H1 (cell line): ENCODE results near the gene RHBDF2. TPM values are rescaled to one million over a fixed set of nuclear protein-coding genes. Genes with fewer than 3 reads are reported as not detected.
A peak's percentile ranks its signal among the peaks of the same experiment; 100 is the strongest.

ENCODE experiments used
- CTCF ChIA-PET: fragments of 300-600 bp; sonication (Branson Sonifier 250); formaldehyde crosslinking; loops from one replicate; lab custom pipeline; 2021; ENCODE audit not compliant: partially characterized antibody; lab: Charles Lee
- POLR2A ChIA-PET: fragments of 300-600 bp; sonication (Branson Sonifier 250); formaldehyde crosslinking; loops from one replicate; lab custom pipeline; 2021; ENCODE audit warnings: inconsistent platforms; ENCODE audit not compliant: partially characterized antibody; lab: Charles Lee
- DNase-seq, 2 experiments: peaks; one replicate each; pipeline versions ENCODE4 v3.0.0 to v3.0.0-alpha.2; 2010 to 2022; ENCODE audit warnings: low spot score in 2 of 2, low read depth in 1 of 2, mixed read lengths in 1 of 2
- FAIRE-seq: peaks from 2 replicates; lab custom pipeline; 2011; peaks lifted over from hg19 to GRCh38; lab: Jason Lieb, UNC
- H2AFZ ChIP-seq: 2 replicates; pipeline ENCODE4 v1.8.1; 2012; ENCODE audit warnings: low read length, inconsistent platforms
- H2AK5ac ChIP-seq: 2 replicates; pipeline ENCODE4 v1.6.1; 2013; ENCODE audit warnings: low read depth, low read length
- H2BK120ac ChIP-seq: replicated peaks from 2 replicates; pipeline ENCODE3; 2013; ENCODE audit warnings: low read depth, low read length, inconsistent platforms
- H2BK12ac ChIP-seq: 2 replicates; pipeline ENCODE4 v1.6.1; 2013; ENCODE audit warnings: low read depth, low read length
- H2BK15ac ChIP-seq: 2 replicates; pipeline ENCODE4 v1.6.1; 2013; ENCODE audit warnings: low read length
- H2BK20ac ChIP-seq: 2 replicates; pipeline ENCODE4 v1.6.1; 2013; ENCODE audit warnings: low read length
- H2BK5ac ChIP-seq: 2 replicates; pipeline ENCODE4 v1.6.1; 2013; ENCODE audit warnings: low read depth, low read length
- H3K14ac ChIP-seq: 2 replicates; pipeline ENCODE4 v1.6.1; 2013; ENCODE audit warnings: inconsistent platforms; ENCODE audit not compliant: insufficient read length
- H3K18ac ChIP-seq: 2 replicates; pipeline ENCODE4 v1.6.1; 2013; ENCODE audit warnings: low read length; ENCODE audit errors: extremely low read depth
- H3K23ac ChIP-seq: 2 replicates; pipeline ENCODE4 v1.6.1; 2013; ENCODE audit warnings: inconsistent platforms; ENCODE audit not compliant: insufficient read length
- H3K23me2 ChIP-seq: 2 replicates; pipeline ENCODE4 v1.6.1; 2013; ENCODE audit warnings: low read depth, low read length
- H3K27ac ChIP-seq: 2 replicates; pipeline ENCODE4 v1.6.1; 2011; ENCODE audit warnings: low read depth, low read length, inconsistent platforms
- H3K27me3 ChIP-seq, 4 experiments: replicated peaks in 1 of 4; 1 replicate in 1 of 4; 2 replicates in 3 of 4; pipeline versions ENCODE4 v1.6.1 to v1.8.1; 2011 to 2013; ENCODE audit warnings: low read length in 3 of 4, mild to moderate bottlenecking in 3 of 4, inconsistent platforms in 2 of 4, mixed read lengths in 2 of 4, moderate library complexity in 1 of 4; ENCODE audit not compliant: control insufficient read depth in 3 of 4, insufficient read depth in 3 of 4; ENCODE audit errors: extremely low read depth in 1 of 4
- H3K36me3 ChIP-seq, 4 experiments: 2 replicates each; pipeline versions ENCODE4 v1.6.1 to v1.8.1; 2011 to 2013; ENCODE audit warnings: mild to moderate bottlenecking in 4 of 4, low read length in 3 of 4, moderate library complexity in 2 of 4, control low read depth in 1 of 4, inconsistent platforms in 1 of 4; ENCODE audit not compliant: insufficient read depth in 4 of 4, control insufficient read depth in 2 of 4
- H3K4ac ChIP-seq: replicated peaks from 2 replicates; pipeline ENCODE3; 2013; ENCODE audit warnings: low read length, low read depth, mixed read lengths, inconsistent platforms; ENCODE audit not compliant: insufficient read length
- H3K4me1 ChIP-seq, 4 experiments: replicated peaks in 1 of 4; 1 replicate in 1 of 4; 2 replicates in 3 of 4; pipeline versions ENCODE4 v1.6.1 to v1.8.1; 2011 to 2013; ENCODE audit warnings: low read length in 3 of 4, inconsistent platforms in 2 of 4, mixed read lengths in 1 of 4; ENCODE audit not compliant: insufficient read depth in 4 of 4, control insufficient read depth in 3 of 4
- H3K4me2 ChIP-seq, 2 experiments: 2 replicates each; pipeline versions ENCODE4 v1.6.1 to v1.8.1; 2011 to 2013; ENCODE audit warnings: low read depth in 2 of 2, low read length in 2 of 2, control low read depth in 1 of 2, inconsistent platforms in 1 of 2, mild to moderate bottlenecking in 1 of 2; ENCODE audit not compliant: insufficient read depth in 1 of 2
- H3K4me3 ChIP-seq, 4 experiments: fragments of 200-600, 300-600 bp in 1 of 4; sonication (generic), shearing (Covaris generic), sonication (Bioruptor Twin) in 1 of 4; 2 replicates each; pipeline versions ENCODE4 v1.5.1 to v1.8.1; 2011 to 2016; ENCODE audit warnings: low read length in 4 of 4, low read depth in 3 of 4, control low read depth in 2 of 4, inconsistent platforms in 2 of 4, mild to moderate bottlenecking in 2 of 4, mixed read lengths in 1 of 4, moderate library complexity in 1 of 4; ENCODE audit not compliant: insufficient read depth in 2 of 4; ENCODE audit errors: extremely low read depth in 1 of 4
- H3K56ac ChIP-seq: replicated peaks from 2 replicates; pipeline ENCODE3; 2013; ENCODE audit warnings: low read depth, mild to moderate bottlenecking, mixed read lengths, low read length, inconsistent platforms; ENCODE audit not compliant: insufficient read length
- H3K79me1 ChIP-seq: 2 replicates; pipeline ENCODE4 v1.6.1; 2013; ENCODE audit warnings: low read depth, low read length, control low read depth
- H3K79me2 ChIP-seq, 2 experiments: 2 replicates each; pipeline versions ENCODE4 v1.6.1 to v1.8.1; 2012 to 2013; ENCODE audit warnings: low read length in 2 of 2, mild to moderate bottlenecking in 2 of 2, inconsistent platforms in 1 of 2; ENCODE audit not compliant: insufficient read depth in 2 of 2, control insufficient read depth in 1 of 2
- H3K9ac ChIP-seq, 4 experiments: replicated peaks in 1 of 4; 1 replicate in 1 of 4; 2 replicates in 3 of 4; pipeline versions ENCODE4 v1.6.1 to v1.8.1; 2011 to 2013; ENCODE audit warnings: low read depth in 3 of 4, low read length in 3 of 4, control low read depth in 2 of 4, mild to moderate bottlenecking in 2 of 4, moderate library complexity in 2 of 4, inconsistent platforms in 1 of 4; ENCODE audit errors: extremely low read depth in 1 of 4
- H3K9me3 ChIP-seq, 2 experiments: 2 replicates each; pipeline versions ENCODE4 v1.6.1 to v1.8.1; 2012 to 2013; ENCODE audit warnings: mild to moderate bottlenecking in 2 of 2, moderate library complexity in 2 of 2, control low read depth in 1 of 2, inconsistent platforms in 1 of 2, low read depth in 1 of 2, low read length in 1 of 2, mixed read lengths in 1 of 2; ENCODE audit not compliant: insufficient read depth in 2 of 2
- H4K20me1 ChIP-seq, 2 experiments: replicated peaks in 1 of 2; 2 replicates each; pipeline versions ENCODE3 to v1.8.1; 2011 to 2013; ENCODE audit warnings: inconsistent platforms in 2 of 2, low read length in 2 of 2, mild to moderate bottlenecking in 1 of 2; ENCODE audit not compliant: insufficient read depth in 2 of 2, control insufficient read depth in 1 of 2
- H4K5ac ChIP-seq: 2 replicates; pipeline ENCODE4 v1.6.1; 2013; ENCODE audit warnings: low read length, low read depth, mixed read lengths, inconsistent platforms; ENCODE audit not compliant: insufficient read length
- H4K8ac ChIP-seq: 2 replicates; pipeline ENCODE4 v1.8.0; 2013; ENCODE audit warnings: mild to moderate bottlenecking, moderate library complexity, low read length, inconsistent platforms; ENCODE audit not compliant: insufficient read depth; ENCODE audit errors: extremely low read depth
- H4K91ac ChIP-seq: replicated peaks from 2 replicates; pipeline ENCODE3; 2013; ENCODE audit warnings: low read length, mixed read lengths, inconsistent platforms; ENCODE audit not compliant: insufficient read length
- MAFK ChIP-seq: IDR thresholded peaks from 2 replicates; pipeline ENCODE4 v1.6.1; 2012; ENCODE audit warnings: low read depth, mild to moderate bottlenecking, improper control_type of control experiment, low read length
- POLR2AphosphoS5 ChIP-seq: IDR thresholded peaks from 2 replicates; pipeline ENCODE4 v1.6.1; 2011; ENCODE audit warnings: low read depth, low read length
- SIX5 ChIP-seq: IDR thresholded peaks from 2 replicates; pipeline ENCODE4 v1.6.1; 2011; ENCODE audit warnings: mild to moderate bottlenecking, low read depth, low read length
- whole genome bisulfite sequencing, 2 experiments: shearing (Covaris generic) in 1 of 2; methylation state at CpG; one replicate each; pipeline versions ENCODE4 v1.1.6 to v1.1.7; 2013 to 2015; ENCODE audit warnings: low lambda C conversion rate in 2 of 2, mixed read lengths in 2 of 2, inconsistent platforms in 1 of 2, low coverage in 1 of 2, missing lambda C conversion rate in 1 of 2; ENCODE audit not compliant: insufficient replicate concordance in 2 of 2, insufficient coverage in 1 of 2, insufficient read length in 1 of 2; ENCODE audit errors: extremely low coverage in 1 of 2, missing lambda C conversion rate in 1 of 2; 5-methylcytosine and 5-hydroxymethylcytosine counted together
- polyA plus RNA-seq, 7 experiments: library from polyadenylated mRNA; depleted of rRNA in 3 of 7; stranded (reverse) in 5 of 7; unstranded in 2 of 7; fragments of >200 nt in 5 of 7; fragments of 200-250 nt in 2 of 7; gene quantifications; 1 replicate in 5 of 7; 2 replicates in 1 of 7; 4 replicates in 1 of 7; pipeline versions ENCODE4 v1.2.1 to v1.2.3, GENCODE V29; 2011 to 2013; ENCODE audit warnings: missing spikeins in 2 of 7, mixed read lengths in 2 of 7
- total RNA-seq: library from RNA; stranded (reverse); fragmentation: NEBNext Ultra II Directional; extraction: Animal tissue kit (Norgen Biotek cat#: 25700); gene quantifications from 2 replicates; pipeline ENCODE4 v1.2.1, GENCODE V29; 2021

Gene RHBDF2
- total and polyA plus RNA-seq, 2 of the 8 experiments (the other 6 are each of a cell fraction or from before 2014, with no cell fraction given): 21.2 to 25.9 TPM

GRCh38 chr17:76500747-76501017 is 541 bp downstream of the RHBDF2 start:
- H2AFZ ChIP-seq: no peak overlapping the region
- no peak overlapping the region for H2BK20ac ChIP-seq
- H3K14ac ChIP-seq: no peak overlapping the region
- no peak for FAIRE-seq
- peaks cover 7% of the 10 kb centered on the region; the same call in 1 of the 2 replicates for H3K23me2 ChIP-seq
- peak overlapping the region; percentile 62 to 82 (median 76) for H3K4me3 ChIP-seq
- no peak overlapping the region for H2BK120ac ChIP-seq
- H4K20me1 ChIP-seq: peaks cover 4 to 20% of the 10 kb centered on the region in 2 experiments
- peak overlapping the region; percentile 69 for H4K8ac ChIP-seq
- no peak overlapping the region for H3K56ac ChIP-seq
- H3K4me1 ChIP-seq: peaks cover 11 to 39% (median 34%) of the 10 kb centered on the region in 4 experiments
- POLR2A ChIA-PET: interaction anchor here (1.2 to 3.8 kb wide), 3 partner anchors 14 to 58 kb away, joined by 4 to 15 read pairs (median 8); partner anchors contain the start of gene PRCD
- no peak overlapping the region for H4K5ac ChIP-seq
- peak overlapping the region; percentile 22 to 83 (median 60); a peak in 6 of 7 replicates for H3K9ac ChIP-seq
- H3K23ac ChIP-seq: no peak overlapping the region
- peak overlapping the region; percentile 61 for H3K4ac ChIP-seq
- no peak overlapping the region for H2BK12ac ChIP-seq
- DNase-seq: no peak
- peak overlapping the region; percentile 81 to 85 for H3K4me2 ChIP-seq
- no peak overlapping the region for H3K27ac ChIP-seq
- H2BK5ac ChIP-seq: no peak overlapping the region
- no peak overlapping the region for H2AK5ac ChIP-seq
- H3K18ac ChIP-seq: peak overlapping the region; percentile 60; the same call in 1 of the 2 replicates
- H4K91ac ChIP-seq: no peak overlapping the region
- TF ChIP-seq MAFK (no peak), POLR2AphosphoS5 (no peak), SIX5 (no peak)
- 3% methylated on average over 9 of the region's 10 CpGs; no CpG with 5 or more reads in 1 of the 2 experiments for WGBS, 2 experiments
- H3K36me3 ChIP-seq: no peaks in the 10 kb centered on the region
- peaks cover 0 to 6% of the 10 kb centered on the region in 2 experiments; a peak in 2 of 4 replicates for H3K79me2 ChIP-seq
- CTCF ChIA-PET: interaction anchor here (1.1 to 20.2 kb wide), 6 partner anchors 20 to 114 kb away, joined by 3 to 446 read pairs (median 70); partner anchors contain the start of gene AANAT
- no peaks in the 10 kb centered on the region for H3K27me3 ChIP-seq
- no peak overlapping the region for H2BK15ac ChIP-seq
- peaks cover 12% of the 10 kb centered on the region for H3K79me1 ChIP-seq
- H3K9me3 ChIP-seq: no peaks in the 10 kb centered on the region
